GM12878 (cell line): ENCODE data around the gene LRFN2. TPM values are rescaled to one million over a fixed set of nuclear protein-coding genes. Genes with fewer than 3 reads are reported as not detected.

Experiments used
- ATAC-seq: fragments of 200-7000 bp; cut with Tn5 transposase; 3 replicates; pipeline ENCODE4 v1.9.1; 2020; ENCODE audit warnings: mild to moderate bottlenecking, moderate library complexity
- BruUV-seq: library from RNA; stranded (reverse); fragments of 400-500 nt; replicated peaks from 2 replicates; lab custom pipeline; 2021; lab: Mats Ljungman, UMichigan
- CTCF ChIA-PET: fragments of 300-600 bp; sonication (Branson Sonifier 250); formaldehyde crosslinking; extraction: SDS; loops from one replicate; lab custom pipeline; 2021; ENCODE audit warnings: inconsistent platforms; lab: Yijun Ruan, JAX
- POLR2A ChIA-PET: fragments of 350-600 bp; formaldehyde crosslinking; extraction: SDS; loops from one replicate; lab custom pipeline; 2021; ENCODE audit warnings: inconsistent platforms; lab: Charles Lee
- RAD21 ChIA-PET: fragments of 300-600 bp; sonication (Branson Sonifier 250); formaldehyde crosslinking; loops from one replicate; lab custom pipeline; 2023; ENCODE audit warnings: antibody characterized with exemption; ENCODE audit not compliant: unreplicated experiment; lab: Charles Lee
- SMC1A ChIA-PET: fragments of 300-600 bp; sonication (Branson Sonifier 250); formaldehyde crosslinking; loops from one replicate; lab custom pipeline; 2023; ENCODE audit not compliant: unreplicated experiment, uncharacterized antibody; lab: Charles Lee
- DNase-seq: peaks from one replicate; pipeline ENCODE4 v3.0.0-alpha.2; 2011; ENCODE audit warnings: low read depth, low spot score
- FAIRE-seq: peaks from 3 replicates; lab custom pipeline; 2011; peaks lifted over from hg19 to GRCh38; lab: Jason Lieb, UNC
- H2AFZ ChIP-seq: 2 replicates; pipeline ENCODE4 v1.6.0; 2011; ENCODE audit warnings: low read depth, low read length, control low read depth; ENCODE audit not compliant: control insufficient read depth
- H3K27ac ChIP-seq: 2 replicates; pipeline ENCODE4 v1.5.1; 2011; ENCODE audit warnings: control low read depth; ENCODE audit not compliant: control insufficient read depth, insufficient read depth
- H3K27me3 ChIP-seq, 2 experiments: replicated peaks in 1 of 2; 2 replicates each; pipeline versions ENCODE4 v1.6.0 to v1.6.1; 2011; ENCODE audit warnings: low read length in 1 of 2; ENCODE audit not compliant: control insufficient read depth in 2 of 2, insufficient read depth in 2 of 2
- H3K36me3 ChIP-seq, 2 experiments: 2 replicates each; pipeline ENCODE4 v1.5.1; 2011; ENCODE audit warnings: low read length in 1 of 2; ENCODE audit not compliant: control insufficient read depth in 2 of 2, insufficient read depth in 2 of 2
- H3K4me1 ChIP-seq: 2 replicates; pipeline ENCODE4 v1.6.1; 2011; ENCODE audit warnings: mild to moderate bottlenecking, low read length, moderate library complexity, mixed read lengths; ENCODE audit not compliant: control insufficient read depth, insufficient read depth
- H3K4me2 ChIP-seq: 2 replicates; pipeline ENCODE4 v1.6.0; 2011; ENCODE audit warnings: control low read depth; ENCODE audit not compliant: control insufficient read depth, insufficient read depth
- H3K4me3 ChIP-seq: fragments of 200-600 bp; sonication (generic); 2 replicates; pipeline ENCODE4 v1.5.1; 2016
- H3K79me2 ChIP-seq: 2 replicates; pipeline ENCODE4 v1.6.0; 2011; ENCODE audit warnings: low read length; ENCODE audit not compliant: control insufficient read depth, insufficient read depth
- H3K9ac ChIP-seq: 2 replicates; pipeline ENCODE4 v1.8.0; 2011; ENCODE audit warnings: low read length, control low read depth, mixed read lengths; ENCODE audit not compliant: control insufficient read depth, insufficient read depth
- H3K9me3 ChIP-seq: replicated peaks from 3 replicates; pipeline ENCODE4 v1.5.1; 2011; ENCODE audit warnings: mild to moderate bottlenecking, low read length; ENCODE audit not compliant: control insufficient read depth, insufficient read depth
- H4K20me1 ChIP-seq: 2 replicates; pipeline ENCODE4 v1.6.0; 2011; ENCODE audit not compliant: control insufficient read depth, insufficient read depth
- BCLAF1 ChIP-seq: fragments of 450-650 bp; IDR thresholded peaks from 2 replicates; pipeline ENCODE4 v1.6.1; 2017; ENCODE audit warnings: antibody characterized with exemption, mild to moderate bottlenecking, moderate library complexity
- EP300 ChIP-seq, 2 experiments: fragments of 150-350 bp in 1 of 2; IDR thresholded peaks; 2 replicates each; pipeline ENCODE4 v1.6.1; 2011 to 2012; ENCODE audit warnings: low read depth in 2 of 2, low read length in 2 of 2, borderline replicate concordance in 1 of 2, improper control_type of control experiment in 1 of 2, inconsistent platforms in 1 of 2; ENCODE audit not compliant: control insufficient read depth in 1 of 2
- PKNOX1 ChIP-seq: fragments of 450-650 bp; IDR thresholded peaks from 2 replicates; pipeline ENCODE4 v1.6.1; 2016; ENCODE audit warnings: mild to moderate bottlenecking
- RAD51 ChIP-seq: fragments of 450-650 bp; IDR thresholded peaks from 2 replicates; pipeline ENCODE4 v1.6.1; 2016; ENCODE audit warnings: moderate library complexity, mild to moderate bottlenecking, inconsistent platforms
- SMARCA5 ChIP-seq: fragments of 450-650 bp; IDR thresholded peaks from 2 replicates; pipeline ENCODE4 v1.6.1; 2017; ENCODE audit warnings: mild to moderate bottlenecking
- TAF1 ChIP-seq: IDR thresholded peaks from 2 replicates; pipeline ENCODE4 v1.6.1; 2011; ENCODE audit warnings: mild to moderate bottlenecking, low read depth, low read length, borderline replicate concordance
- ZBTB40 ChIP-seq: fragments of 450-650 bp; IDR thresholded peaks from 2 replicates; pipeline ENCODE4 v1.6.1; 2016; ENCODE audit warnings: mild to moderate bottlenecking, moderate library complexity, borderline replicate concordance
- WGBS: methylation state at CpG from one replicate; pipeline ENCODE4 v1.1.6; 2016; ENCODE audit warnings: low lambda C conversion rate; ENCODE audit not compliant: insufficient replicate concordance, insufficient coverage; ENCODE audit errors: missing lambda C conversion rate; 5-methylcytosine and 5-hydroxymethylcytosine counted together
- in situ Hi-C: fragments of 300-500 bp; cut with MboI; formaldehyde crosslinking; loops from 9 replicates; pipeline ENCODE4 v1.14.3; 2018; ENCODE audit warnings: mixed read lengths
- intact Hi-C: fragments of 100-400 bp; cut with micrococcal nuclease; formaldehyde crosslinking; loops from one replicate; pipeline ENCODE4 v1.14.2; 2022; ENCODE audit not compliant: unreplicated experiment
- polyA plus RNA-seq, 11 experiments: library from polyadenylated mRNA; depleted of rRNA in 4 of 11; unstranded in 6 of 11; stranded (reverse) in 5 of 11; fragments of >200 nt; fragmentation: Nextera tagmentation in 4 of 11; fragmentation: Illumina TruSeq in 1 of 11; extraction: Ambion mirVana in 4 of 11; extraction: Trizol in 1 of 11; gene quantifications; 1 replicate in 1 of 11; 2 replicates in 10 of 11; pipeline versions ENCODE4 v1.2.1 to v1.2.3, GENCODE V29; 2011 to 2016; ENCODE audit warnings: inconsistent platforms in 2 of 11, missing spikeins in 2 of 11, low read depth in 1 of 11
- total RNA-seq, 4 experiments: library from RNA; depleted of rRNA in 3 of 4; stranded (reverse); fragments of >200 nt in 3 of 4; fragmentation: Illumina TruSeq in 1 of 4; extraction: Trizol in 1 of 4; gene quantifications; 2 replicates each; pipeline versions ENCODE4 v1.2.1 to v1.2.3, GENCODE V29; 2013 to 2021

The LRFN2 gene
- total and polyA plus RNA-seq, 10 of the 15 experiments (the other 5 are each of a cell fraction or from before 2014, with no cell fraction given), result not detected

GRCh38 chr6:40407239-40407638 is 179.9 kb downstream of the LRFN2 start:
- WGBS, result 0% methylated on average over 2 of the region's 2 CpGs
- H3K27me3 ChIP-seq, result peaks cover 0 to 6% of the 10 kb centered on the region in 2 experiments
- POLR2A ChIA-PET, result no interaction called here
- H4K20me1 ChIP-seq, result no peaks in the 10 kb centered on the region
- ATAC-seq (no peak), DNase-seq (no peak), FAIRE-seq (no peak)
- intact Hi-C loops, result no loop called here
- no peaks in the 10 kb centered on the region for H3K79me2 ChIP-seq
- BruUV-seq, result no TSS peak
- RAD21 ChIA-PET, result no interaction called here
- no peak overlapping the region for H2AFZ ChIP-seq
- no peak overlapping the region for H3K9ac ChIP-seq
- no peak overlapping the region for H3K4me3 ChIP-seq
- CTCF ChIA-PET, result no interaction called here
- no peak for TF ChIP-seq BCLAF1
- no peak overlapping the region for H3K4me2 ChIP-seq
- in situ Hi-C loops, result no loop called here
- no peaks in the 10 kb centered on the region for H3K4me1 ChIP-seq
- H3K9me3 ChIP-seq, result no peaks in the 10 kb centered on the region
- SMC1A ChIA-PET, result no interaction called here
- H3K27ac ChIP-seq, result no peak overlapping the region
- H3K36me3 ChIP-seq, result no peaks in the 10 kb centered on the region

GRCh38 chr6:40406175-40406574 is 181.0 kb downstream of the LRFN2 start:
- H3K4me1 ChIP-seq, result no peaks in the 10 kb centered on the region
- ChIA-PET POLR2A (no interaction called here), CTCF (no interaction called here), SMC1A (no interaction called here), RAD21 (no interaction called here)
- DNase-seq (no peak), ATAC-seq (no peak), FAIRE-seq (no peak)
- 46% methylated on average over 7 of the region's 7 CpGs for WGBS
- H3K4me2 ChIP-seq, result no peak overlapping the region
- H3K9me3 ChIP-seq, result no peaks in the 10 kb centered on the region
- no peak overlapping the region for H3K4me3 ChIP-seq
- no peak overlapping the region for H3K9ac ChIP-seq
- intact Hi-C loops, result no loop called here
- no peak overlapping the region for H2AFZ ChIP-seq
- H3K27ac ChIP-seq, result no peak overlapping the region
- H3K27me3 ChIP-seq, result peaks cover 0 to 4% of the 10 kb centered on the region in 2 experiments; a peak in 3 of 4 replicates
- no peaks in the 10 kb centered on the region for H3K79me2 ChIP-seq
- no TSS peak for BruUV-seq
- in situ Hi-C loops, result no loop called here
- no peaks in the 10 kb centered on the region for H4K20me1 ChIP-seq
- no peaks in the 10 kb centered on the region for H3K36me3 ChIP-seq
- TF ChIP-seq RAD51 (no peak), PKNOX1 (no peak), SMARCA5 (no peak), TAF1 (no peak), EP300 (IDR thresholded peaks at IDR 0.05; ENCODE audit: borderline replicate concordance in 1 of 2, control insufficient read depth in 1 of 2, low read depth in 2 of 2, low read length in 2 of 2) (no peak), ZBTB40 (no peak)
